DMS153 treated with DMSO at 0.1 percent for 48 hours (cell line): Measurements from ENCODE around the gene ZNF761.

ENCODE experiments used
- DNase-seq: peaks from one replicate; lab custom pipeline; 2025; ENCODE audit not compliant: unreplicated experiment; lab: John Stamatoyannopoulos, UW

Gene ZNF761

DNA sequence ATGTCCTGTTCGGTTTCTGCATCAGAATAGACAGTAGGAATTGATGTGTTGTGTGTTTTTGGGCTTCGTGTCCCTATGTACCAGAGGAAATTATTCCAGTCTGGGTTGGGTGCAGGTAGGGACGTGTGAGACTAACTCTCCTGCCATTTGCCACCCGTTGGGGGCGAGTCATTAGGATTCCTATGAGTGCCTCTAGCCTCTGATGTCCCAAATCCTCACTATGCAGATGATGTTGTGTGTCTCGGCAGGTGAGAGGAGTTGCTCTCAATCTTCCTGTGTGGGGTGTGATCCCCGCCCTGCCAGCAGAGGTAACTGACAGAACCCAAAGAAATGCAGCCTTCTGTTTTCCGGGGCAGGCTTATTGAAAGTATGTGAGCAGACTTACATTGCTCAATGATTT, 74.9 kb downstream of the ZNF761 start:
- no peak for DNase-seq
